HepG2 (cell line): ENCODE measurements around the gene PSD. TPM values are rescaled to one million over a fixed set of nuclear protein-coding genes. Genes with fewer than 3 reads are reported as not detected.

Source experiments
- ADNP ChIP-seq: sonication (generic); formaldehyde crosslinking; IDR thresholded peaks from 2 replicates; pipeline ENCODE4 v1.4.0; 2020; ENCODE audit warnings: missing genetic modification reagents
- AHR ChIP-seq: IDR thresholded peaks from 2 replicates; pipeline ENCODE4 v1.6.1; 2018; ENCODE audit warnings: missing genetic modification reagents, missing compliant biosample characterization
- ATF1 ChIP-seq: IDR thresholded peaks from 2 replicates; pipeline ENCODE4 v1.6.1; 2016; ENCODE audit warnings: mild to moderate bottlenecking, control low read depth
- ATF7-NPFF ChIP-seq: sonication (generic); formaldehyde crosslinking; IDR thresholded peaks from 2 replicates; pipeline ENCODE4 v1.8.1; 2023; ENCODE audit warnings: mild to moderate bottlenecking, low read depth, missing genetic modification reagents, moderate library complexity
- CBX2 ChIP-seq, 2 experiments: fragments of 200-600 bp in 1 of 2; sonication (generic); formaldehyde crosslinking in 1 of 2; IDR thresholded peaks; 2 replicates each; pipeline versions ENCODE4 v1.7.0 to v1.8.1; 2018 to 2022; ENCODE audit warnings: low read depth in 2 of 2, low read length in 1 of 2, mild to moderate bottlenecking in 1 of 2, missing genetic modification reagents in 1 of 2
- CEBPB ChIP-seq: IDR thresholded peaks from 2 replicates; pipeline ENCODE4 v1.6.1; 2011; ENCODE audit warnings: low read depth, low read length, improper control_type of control experiment, borderline replicate concordance
- DRAP1 ChIP-seq: IDR thresholded peaks from 2 replicates; pipeline ENCODE4 v1.6.1; 2016; ENCODE audit warnings: missing genetic modification reagents, missing compliant biosample characterization
- FOXM1 ChIP-seq: sonication (generic); formaldehyde crosslinking; IDR thresholded peaks from 2 replicates; pipeline ENCODE4 v1.5.0; 2020; ENCODE audit warnings: missing genetic modification reagents
- HOMEZ ChIP-seq: IDR thresholded peaks from 2 replicates; pipeline ENCODE4 v1.6.1; 2016; ENCODE audit warnings: low read depth
- IRX3 ChIP-seq: sonication (generic); formaldehyde crosslinking; IDR thresholded peaks from 2 replicates; pipeline ENCODE4 v1.8.1; 2023; ENCODE audit warnings: mild to moderate bottlenecking, low read depth, missing genetic modification reagents, borderline replicate concordance
- MAX ChIP-seq: IDR thresholded peaks from 2 replicates; pipeline ENCODE4 v1.6.1; 2012; ENCODE audit warnings: inconsistent platforms
- NAIF1 ChIP-seq: sonication (generic); formaldehyde crosslinking; IDR thresholded peaks from 2 replicates; pipeline ENCODE4 v1.5.0; 2020; ENCODE audit warnings: mild to moderate bottlenecking, missing genetic modification reagents, borderline replicate concordance
- NFAT5 ChIP-seq: sonication (generic); formaldehyde crosslinking; IDR thresholded peaks from 2 replicates; pipeline ENCODE4 v1.4.0; 2020; ENCODE audit warnings: missing genetic modification reagents
- NFRKB ChIP-seq: fragments of 450-650 bp; IDR thresholded peaks from 2 replicates; pipeline ENCODE4 v1.6.1; 2017
- NKX3-1 ChIP-seq: sonication (generic); formaldehyde crosslinking; IDR thresholded peaks from 2 replicates; pipeline ENCODE4 v1.5.0; 2020; ENCODE audit warnings: missing genetic modification reagents
- NR2F1 ChIP-seq, 2 experiments: fragments of 450-650 bp in 1 of 2; formaldehyde crosslinking in 1 of 2; IDR thresholded peaks; 2 replicates each; pipeline versions ENCODE4 v1.5.0 to v1.6.1; 2016 to 2020; ENCODE audit warnings: mild to moderate bottlenecking in 1 of 2, missing compliant biosample characterization in 1 of 2, missing genetic modification reagents in 1 of 2, moderate library complexity in 1 of 2
- SOX5 ChIP-seq: IDR thresholded peaks from 2 replicates; pipeline ENCODE4 v1.6.1; 2016; ENCODE audit warnings: borderline replicate concordance
- ZMYM2 ChIP-seq: sonication (generic); formaldehyde crosslinking; IDR thresholded peaks from 2 replicates; pipeline ENCODE4 v1.8.0; 2022; ENCODE audit warnings: mild to moderate bottlenecking, missing genetic modification reagents
- ZNF709 ChIP-seq: sonication (generic); formaldehyde crosslinking; IDR thresholded peaks from 2 replicates; pipeline ENCODE4 v1.5.0; 2020; ENCODE audit warnings: mild to moderate bottlenecking, missing genetic modification reagents
- polyA plus RNA-seq, 8 experiments: library from polyadenylated mRNA; depleted of rRNA in 3 of 8; stranded (reverse) in 7 of 8; unstranded in 1 of 8; fragments of >200 nt; fragmentation: Illumina TruSeq in 4 of 8; extraction: Trizol in 4 of 8; gene quantifications; 2 replicates each; pipeline versions ENCODE4 v1.2.1 to v1.2.3, GENCODE V29; 2011 to 2016; ENCODE audit warnings: low read depth in 4 of 8, missing spikeins in 1 of 8, mixed read lengths in 1 of 8; ENCODE audit not compliant: insufficient read depth in 1 of 8
- total RNA-seq, 5 experiments: library from RNA; depleted of rRNA; stranded (reverse); fragments of >200 nt; fragmentation: Illumina TruSeq; extraction: Trizol; gene quantifications; 2 replicates each; pipeline ENCODE4 v1.2.3, GENCODE V29; 2016; ENCODE audit warnings: low read depth in 1 of 5
- TF ChIP-seq, protein P1 (sequence below): sonication (generic); formaldehyde crosslinking; IDR thresholded peaks from 2 replicates; pipeline ENCODE4 v1.4.0; 2020; ENCODE audit warnings: missing genetic modification reagents

The PSD gene
- total and polyA plus RNA-seq, 2 of the 13 experiments (the other 11 are each of a cell fraction or from before 2014, with no cell fraction given): 0.35 to 0.58 TPM

- TF ChIP-seq CBX2 (IDR thresholded peaks at IDR 0.05; ENCODE audit: low read depth, low read length): no peak
- no peak for TF ChIP-seq CBX2 (CRISPR knock-in tag; IDR thresholded peaks at IDR 0.05; ENCODE audit: low read depth)
- TF ChIP-seq, protein P1, sequence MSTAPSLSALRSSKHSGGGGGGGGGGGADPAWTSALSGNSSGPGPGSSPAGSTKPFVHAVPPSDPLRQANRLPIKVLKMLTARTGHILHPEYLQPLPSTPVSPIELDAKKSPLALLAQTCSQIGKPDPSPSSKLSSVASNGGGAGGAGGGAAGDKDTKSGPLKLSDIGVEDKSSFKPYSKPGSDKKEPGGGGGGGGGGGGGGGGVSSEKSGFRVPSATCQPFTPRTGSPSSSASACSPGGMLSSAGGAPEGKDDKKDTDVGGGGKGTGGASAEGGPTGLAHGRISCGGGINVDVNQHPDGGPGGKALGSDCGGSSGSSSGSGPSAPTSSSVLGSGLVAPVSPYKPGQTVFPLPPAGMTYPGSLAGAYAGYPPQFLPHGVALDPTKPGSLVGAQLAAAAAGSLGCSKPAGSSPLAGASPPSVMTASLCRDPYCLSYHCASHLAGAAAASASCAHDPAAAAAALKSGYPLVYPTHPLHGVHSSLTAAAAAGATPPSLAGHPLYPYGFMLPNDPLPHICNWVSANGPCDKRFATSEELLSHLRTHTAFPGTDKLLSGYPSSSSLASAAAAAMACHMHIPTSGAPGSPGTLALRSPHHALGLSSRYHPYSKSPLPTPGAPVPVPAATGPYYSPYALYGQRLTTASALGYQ (CRISPR knock-in tag): 0 out of 2 replicates have a peak, but pooled peaks have one; percentile 53
- TF ChIP-seq CEBPB: no peak
- no peak for TF ChIP-seq IRX3 (CRISPR knock-in tag)
- peak; percentile 38 for TF ChIP-seq MAX
- no peak for TF ChIP-seq DRAP1 (CRISPR knock-in tag)
- TF ChIP-seq ZNF709 (CRISPR knock-in tag): peak; percentile 38; the same call in 1 of the 2 replicates
- TF ChIP-seq ATF1 (CRISPR knock-in tag): peak; percentile 98
- TF ChIP-seq NKX3-1: peak; percentile 83
- 0 out of 2 replicates have a peak, but pooled peaks have one; percentile 39 for TF ChIP-seq ATF7-NPFF
- peak; percentile 86 for TF ChIP-seq NAIF1 (CRISPR knock-in tag)
- no peak for TF ChIP-seq SOX5 (CRISPR knock-in tag)
- no peak for TF ChIP-seq NFRKB
- no peak for TF ChIP-seq ADNP
- 0 out of 2 replicates have a peak, but pooled peaks have one; percentile 49 for TF ChIP-seq ZMYM2
- TF ChIP-seq HOMEZ: no peak
- TF ChIP-seq AHR: no peak; the same call in 1 of the 2 replicates
- 0 out of 2 replicates have a peak, but pooled peaks have one; percentile 58 for TF ChIP-seq FOXM1 (CRISPR knock-in tag)
- TF ChIP-seq NR2F1 (CRISPR knock-in tag; IDR thresholded peaks at IDR 0.05): no peak
- no peak for TF ChIP-seq NFAT5 (CRISPR knock-in tag)
Observed at GRCh38 chr10:102394079-102394800, 24.3 kb downstream of the PSD start (continued).
